Skin of body (tissue), 2 donors: Measurements from ENCODE around the gene RBM26. TPM values are rescaled to one million over a fixed set of nuclear protein-coding genes. Genes with fewer than 3 reads are reported as not detected.
A peak's percentile ranks its signal among the peaks of the same experiment; 100 is the strongest.

Experiments used
- DNase-seq: peaks from one replicate; lab custom pipeline; 2025; lab: John Stamatoyannopoulos, UW
- total RNA-seq: library from RNA; depleted of rRNA; stranded (reverse); fragments of >200 nt; gene quantifications from one replicate; pipeline ENCODE4 v1.2.3, GENCODE V29; 2014

Gene RBM26, protein sequence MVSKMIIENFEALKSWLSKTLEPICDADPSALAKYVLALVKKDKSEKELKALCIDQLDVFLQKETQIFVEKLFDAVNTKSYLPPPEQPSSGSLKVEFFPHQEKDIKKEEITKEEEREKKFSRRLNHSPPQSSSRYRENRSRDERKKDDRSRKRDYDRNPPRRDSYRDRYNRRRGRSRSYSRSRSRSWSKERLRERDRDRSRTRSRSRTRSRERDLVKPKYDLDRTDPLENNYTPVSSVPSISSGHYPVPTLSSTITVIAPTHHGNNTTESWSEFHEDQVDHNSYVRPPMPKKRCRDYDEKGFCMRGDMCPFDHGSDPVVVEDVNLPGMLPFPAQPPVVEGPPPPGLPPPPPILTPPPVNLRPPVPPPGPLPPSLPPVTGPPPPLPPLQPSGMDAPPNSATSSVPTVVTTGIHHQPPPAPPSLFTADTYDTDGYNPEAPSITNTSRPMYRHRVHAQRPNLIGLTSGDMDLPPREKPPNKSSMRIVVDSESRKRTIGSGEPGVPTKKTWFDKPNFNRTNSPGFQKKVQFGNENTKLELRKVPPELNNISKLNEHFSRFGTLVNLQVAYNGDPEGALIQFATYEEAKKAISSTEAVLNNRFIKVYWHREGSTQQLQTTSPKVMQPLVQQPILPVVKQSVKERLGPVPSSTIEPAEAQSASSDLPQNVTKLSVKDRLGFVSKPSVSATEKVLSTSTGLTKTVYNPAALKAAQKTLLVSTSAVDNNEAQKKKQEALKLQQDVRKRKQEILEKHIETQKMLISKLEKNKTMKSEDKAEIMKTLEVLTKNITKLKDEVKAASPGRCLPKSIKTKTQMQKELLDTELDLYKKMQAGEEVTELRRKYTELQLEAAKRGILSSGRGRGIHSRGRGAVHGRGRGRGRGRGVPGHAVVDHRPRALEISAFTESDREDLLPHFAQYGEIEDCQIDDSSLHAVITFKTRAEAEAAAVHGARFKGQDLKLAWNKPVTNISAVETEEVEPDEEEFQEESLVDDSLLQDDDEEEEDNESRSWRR
- total RNA-seq, result 47.2 TPM

DNA sequence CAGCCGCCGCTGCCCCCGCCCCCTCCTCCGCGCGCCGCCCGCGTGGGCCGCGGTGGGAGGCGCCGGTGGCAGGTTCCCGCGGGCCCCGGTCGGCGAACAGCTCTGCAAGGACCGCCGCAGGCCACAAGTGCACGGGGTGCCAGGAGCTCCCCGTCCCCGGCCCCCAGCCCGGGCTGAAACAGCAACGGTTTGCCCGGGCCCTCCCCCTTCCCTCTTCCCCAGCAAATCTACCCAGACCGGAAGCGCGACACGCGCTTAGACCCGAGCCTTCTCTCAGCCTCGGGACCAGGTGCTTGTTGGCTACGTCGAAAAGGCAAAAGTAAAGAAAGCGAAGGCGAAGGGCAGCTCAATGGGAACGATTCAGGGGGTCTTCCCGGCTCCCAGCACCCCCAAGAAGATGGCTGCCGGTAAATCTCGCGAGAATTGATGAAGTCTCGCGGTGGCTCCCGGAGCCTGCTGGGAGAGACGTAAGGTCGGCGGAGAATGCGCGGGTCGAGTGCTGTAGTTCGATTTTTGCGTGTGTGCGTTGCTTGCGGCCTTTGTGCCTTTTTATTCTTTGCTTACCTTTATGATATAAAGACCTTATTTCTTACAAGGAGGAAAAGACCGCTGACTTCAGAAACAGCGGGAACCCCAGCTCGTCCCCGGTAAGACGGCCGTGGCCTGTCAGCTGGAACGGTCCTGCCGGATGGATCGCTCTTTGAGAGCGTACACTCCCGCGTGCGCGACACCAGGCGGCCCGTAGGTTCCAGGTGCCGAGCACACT lies at the start of gene RBM26:
RBM26 (minus strand) TSS at position 425 of the 766 bp plus-strand sequence. CDS start 481 bp downstream, outside the sequence.
- DNase-seq, result peak; percentile 91

DNA sequence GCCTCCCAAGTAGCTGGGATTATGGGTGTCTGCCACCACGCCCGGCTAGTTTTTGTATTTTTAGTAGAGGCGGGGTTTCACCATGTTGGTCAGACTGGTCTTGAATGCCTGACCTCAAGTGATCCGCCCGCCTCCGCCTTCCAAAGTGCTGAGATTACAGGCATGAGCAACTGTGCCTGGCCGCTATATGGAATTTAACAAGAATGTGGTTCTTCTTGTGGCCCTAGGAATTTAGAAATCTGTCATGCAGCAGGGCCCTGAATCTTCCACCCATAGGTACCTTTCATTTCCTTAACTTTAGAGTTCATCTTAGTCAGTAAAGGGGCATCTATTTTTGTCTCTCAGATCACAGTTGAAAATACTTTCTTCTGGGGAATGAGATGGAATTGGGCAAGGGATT lies 49.3 kb upstream of the RBM26 start:
- DNase-seq, result no peak

DNA sequence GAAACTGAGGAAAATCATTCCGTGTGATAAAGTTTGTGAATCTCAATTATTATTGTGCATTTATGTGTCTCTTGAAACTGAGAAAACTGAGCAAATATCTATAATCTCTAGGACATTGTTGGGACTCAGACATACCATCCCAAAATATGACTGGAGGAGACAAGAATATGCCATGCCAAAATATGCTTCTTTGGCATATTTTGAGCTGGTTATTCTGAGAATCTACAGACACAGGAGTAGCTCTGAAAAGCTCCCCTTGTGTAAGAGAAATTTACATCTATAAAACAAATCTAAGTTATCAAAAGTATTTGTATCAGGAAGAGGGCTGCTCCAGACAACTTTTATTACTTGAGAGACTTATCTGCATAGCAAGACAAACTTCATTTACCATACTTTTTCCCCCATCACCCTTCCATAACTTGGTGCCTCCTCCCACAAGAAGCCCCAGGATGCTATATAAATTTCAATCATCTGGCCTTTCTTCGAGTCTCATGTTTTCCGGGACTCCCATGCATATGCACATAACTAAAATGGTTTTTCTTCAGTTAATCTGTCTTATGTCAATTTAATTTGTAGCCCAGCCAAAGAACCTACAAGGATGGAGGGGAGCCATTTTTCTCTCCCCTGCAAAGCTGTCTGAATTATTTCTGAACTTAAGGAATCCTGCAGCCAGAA lies 46.3 kb upstream of the RBM26 start:
- DNase-seq, result no peak

DNA sequence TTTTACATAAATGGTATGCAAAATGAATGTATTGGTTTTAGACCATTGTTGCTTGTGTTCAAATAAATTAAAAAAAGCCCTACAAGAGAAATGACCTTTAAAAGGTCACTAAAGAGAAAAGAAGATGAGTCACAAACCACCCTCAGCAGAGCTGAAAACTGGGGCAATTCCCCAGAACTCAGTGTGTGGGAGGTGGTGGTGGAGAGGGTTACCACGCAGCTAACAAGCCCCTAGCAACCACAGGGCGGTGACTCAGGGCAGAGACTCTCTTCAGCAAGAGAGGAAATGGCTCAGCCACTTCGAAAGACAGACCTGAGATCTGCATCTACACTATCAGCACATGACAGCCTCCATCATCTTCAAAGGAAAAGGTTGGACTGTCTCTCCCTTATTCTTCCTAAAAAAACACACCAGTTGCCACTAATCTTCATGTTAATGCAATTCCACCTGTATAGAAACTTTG lies 45.5 kb upstream of the RBM26 start:
- DNase-seq, result no peak

DNA sequence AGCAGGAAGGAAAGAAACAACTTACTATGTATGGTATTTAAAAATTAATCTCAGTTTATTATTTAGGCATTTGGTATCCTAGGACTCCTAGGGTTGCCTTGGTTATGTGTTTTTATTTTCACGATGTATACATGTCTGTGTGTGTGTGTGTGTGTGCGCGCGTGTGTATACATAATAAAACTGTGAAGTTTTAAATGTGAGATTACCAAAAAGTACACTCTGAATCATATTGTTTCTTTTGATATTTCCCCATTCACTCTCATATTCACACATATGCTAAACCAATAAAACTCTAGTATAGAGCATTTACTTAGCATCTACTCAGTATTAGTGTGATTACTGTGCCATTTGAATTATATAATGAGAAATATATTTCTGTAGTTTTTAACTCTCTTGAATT lies 44.1 kb upstream of the RBM26 start:
- no peak for DNase-seq

DNA sequence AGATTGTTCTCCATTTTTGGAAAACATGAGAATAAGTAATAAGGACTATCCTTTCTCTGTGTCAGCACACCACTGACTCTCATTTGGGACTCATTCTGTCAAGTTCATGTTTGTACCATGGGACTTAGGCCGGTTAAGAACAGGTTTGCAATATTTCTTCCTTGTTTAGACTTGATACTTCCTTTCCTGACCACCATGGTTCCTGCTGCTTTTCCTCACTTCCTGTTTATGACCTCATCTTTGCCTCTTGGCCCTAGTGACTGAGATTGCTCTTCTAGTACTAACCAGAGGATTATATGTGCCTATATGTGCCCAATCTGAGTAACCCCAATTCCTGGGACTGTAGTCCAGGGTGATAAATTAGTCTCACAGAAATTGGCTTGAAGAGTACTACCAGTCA lies 42.4 kb upstream of the RBM26 start:
- DNase-seq, result no peak

DNA sequence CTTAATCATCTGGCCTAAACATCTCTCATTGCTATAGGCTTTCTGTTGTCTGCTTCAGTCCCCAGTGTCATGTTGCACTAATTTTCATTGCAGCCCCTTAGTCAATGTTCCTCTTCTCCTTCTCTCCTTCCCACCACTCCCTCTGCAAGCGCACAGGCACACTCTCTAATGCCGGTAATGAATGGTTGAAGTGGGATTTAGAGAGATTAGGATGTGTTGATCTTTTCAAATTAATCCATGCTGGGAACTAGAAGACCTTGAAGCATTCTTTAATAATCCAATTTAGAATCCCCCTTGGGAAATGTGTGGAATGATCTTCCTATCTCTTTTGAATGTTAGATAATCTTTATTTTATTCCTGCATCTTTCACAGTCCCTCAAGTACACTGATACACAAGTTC lies 41.7 kb upstream of the RBM26 start:
- no peak for DNase-seq

DNA sequence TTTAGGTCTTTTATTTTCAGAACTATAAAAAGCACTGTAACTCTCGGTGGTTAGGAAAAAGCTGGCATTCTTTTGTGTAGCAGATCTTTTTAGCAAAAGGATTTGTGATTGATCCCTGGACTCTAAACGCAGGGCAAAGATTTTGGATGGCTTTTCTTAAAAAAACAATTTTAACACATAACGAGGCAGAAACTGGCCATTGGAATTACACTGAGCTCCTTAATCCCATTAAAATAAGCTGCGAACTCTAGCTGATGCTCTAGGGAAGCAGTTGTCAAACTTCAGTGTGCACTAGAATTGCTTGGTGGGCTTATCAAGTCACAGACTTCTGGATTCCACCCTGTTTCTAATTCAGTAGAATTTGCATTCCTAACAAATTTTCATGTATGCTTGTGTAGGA lies 41.1 kb upstream of the RBM26 start:
- DNase-seq, result no peak

DNA sequence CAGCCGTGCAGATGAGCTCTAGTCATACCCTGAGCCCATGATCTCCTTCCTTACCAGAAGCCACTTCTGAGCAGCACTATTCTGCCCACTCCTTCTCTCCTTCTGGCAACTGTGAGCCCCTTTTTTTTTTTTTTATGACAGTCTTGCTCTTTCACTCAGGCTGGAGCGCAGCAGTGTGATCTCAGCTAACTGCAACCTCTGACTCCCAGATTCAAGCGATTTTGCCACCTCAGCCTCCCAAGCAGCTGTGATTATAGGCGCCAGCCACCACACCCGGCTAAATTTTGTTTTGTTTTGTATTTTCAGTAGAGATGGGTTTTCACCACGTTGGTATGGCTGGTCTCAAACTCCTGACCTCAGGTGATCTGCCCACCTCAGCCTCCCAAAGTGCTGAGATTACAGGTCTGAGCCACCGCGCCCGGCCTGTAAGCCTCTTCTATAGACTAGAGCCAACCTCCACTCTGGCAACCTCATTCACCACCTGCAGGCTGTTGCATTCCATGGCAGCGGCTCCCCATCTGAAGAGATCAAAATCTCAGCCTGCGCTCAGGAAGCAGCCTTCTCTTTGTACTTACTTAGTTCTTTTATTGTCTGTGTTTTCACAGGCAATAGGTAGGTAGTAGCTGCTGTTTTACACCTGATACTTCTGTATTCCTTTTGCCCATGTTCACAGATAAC lies 40.1 kb upstream of the RBM26 start:
- no peak for DNase-seq

DNA sequence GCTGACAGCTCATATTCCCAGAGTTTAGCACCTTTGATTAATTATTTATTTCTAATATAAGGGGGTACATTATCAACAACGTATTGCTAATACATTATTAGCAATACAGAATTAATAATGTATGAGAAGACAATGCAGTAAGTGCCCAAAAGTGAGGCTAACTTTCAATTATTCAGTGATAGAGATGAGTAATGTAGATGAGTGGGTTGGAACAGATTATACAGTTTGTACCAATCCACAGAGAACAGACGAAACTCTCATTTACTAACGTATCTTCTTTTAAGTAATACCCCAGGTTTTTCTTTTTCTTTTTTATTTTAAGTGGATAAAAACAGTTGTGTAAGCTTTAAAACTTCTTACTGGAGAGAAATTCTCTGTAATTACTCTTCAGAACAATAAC lies 36.7 kb upstream of the RBM26 start:
- DNase-seq, result no peak

DNA sequence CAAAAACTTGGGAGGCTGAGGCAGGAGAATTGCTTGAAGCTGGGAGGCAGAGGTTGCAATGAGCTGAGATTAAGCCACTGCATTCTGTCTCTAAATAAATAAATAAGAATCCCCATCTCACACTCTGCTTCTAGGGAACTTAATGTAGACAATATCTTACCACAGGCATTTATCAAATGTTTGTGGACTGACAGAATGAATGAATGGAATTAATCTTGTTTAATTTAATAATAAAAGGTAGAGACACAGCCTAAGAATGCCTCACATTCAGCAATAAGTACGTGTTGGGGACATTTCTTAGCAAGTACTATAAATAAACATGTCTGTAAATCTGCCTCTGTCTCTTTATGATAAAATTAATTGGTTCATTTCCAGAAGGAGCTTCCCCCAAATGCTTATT lies 36.2 kb upstream of the RBM26 start:
- no peak for DNase-seq

DNA sequence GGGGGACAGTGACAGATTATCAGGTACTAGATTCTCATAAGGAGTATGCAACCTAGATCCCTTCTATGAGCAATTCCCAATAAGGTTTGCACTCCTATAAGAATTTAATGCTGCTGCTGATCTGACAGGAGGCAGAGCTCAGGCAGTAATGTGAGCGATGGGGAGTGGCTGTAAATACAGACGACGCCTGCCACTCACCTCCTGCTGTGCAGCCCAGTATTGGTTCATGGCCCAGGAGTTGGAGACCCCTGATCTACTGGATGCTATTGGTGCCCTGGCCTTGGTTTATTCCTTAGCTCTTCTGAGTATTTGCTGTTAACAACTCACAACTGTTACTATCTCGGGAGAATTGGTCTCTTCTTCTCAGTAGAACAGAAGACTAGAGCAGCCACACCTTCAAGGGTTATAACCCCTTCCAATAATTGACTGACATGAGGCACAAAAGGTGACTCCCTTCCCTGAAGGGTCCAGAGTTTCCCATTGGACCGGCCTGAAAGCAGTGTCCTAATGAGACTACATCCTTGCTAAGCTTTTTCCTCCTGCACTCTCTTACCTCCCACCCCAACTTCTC lies 35.0 kb upstream of the RBM26 start:
- no peak for DNase-seq

DNA sequence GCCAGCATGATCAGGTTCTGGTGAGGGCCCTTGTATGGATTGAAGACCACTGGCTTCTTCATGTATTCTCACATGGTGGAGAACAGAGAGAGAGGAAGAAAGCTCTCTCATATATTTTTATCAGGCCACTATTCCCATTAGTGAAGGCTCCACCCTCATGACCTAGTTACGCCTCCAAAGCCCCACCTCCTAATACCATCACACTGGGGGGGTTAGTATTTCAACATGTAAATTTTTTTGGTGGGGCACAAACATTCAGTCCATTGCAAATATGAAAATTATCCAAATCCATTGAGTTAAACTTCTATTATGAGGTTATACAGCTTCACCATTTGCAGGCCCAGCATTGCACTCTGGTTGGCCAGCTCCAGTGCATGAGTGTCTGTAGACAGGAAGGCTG lies 33.2 kb upstream of the RBM26 start:
- no peak for DNase-seq

DNA sequence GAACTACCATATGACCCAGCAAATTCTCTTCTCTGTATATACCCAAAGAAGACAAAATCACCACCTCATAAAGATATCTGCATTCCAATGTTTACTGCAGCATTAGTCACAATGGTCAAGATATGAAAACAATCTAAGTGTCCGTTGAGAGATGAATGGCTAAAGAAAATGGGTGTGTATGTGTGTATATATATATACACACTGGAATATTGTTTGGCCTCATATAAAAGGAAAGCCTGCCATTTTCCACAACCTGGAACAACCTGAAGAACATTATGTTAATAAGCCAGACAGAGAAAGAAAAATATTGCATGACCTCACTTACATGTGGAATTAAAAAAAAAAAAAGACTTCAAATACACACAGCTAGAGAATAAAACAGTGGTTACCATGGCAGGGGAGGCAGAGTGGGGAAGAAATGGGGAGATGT lies 29.5 kb upstream of the RBM26 start:
- no peak for DNase-seq

DNA sequence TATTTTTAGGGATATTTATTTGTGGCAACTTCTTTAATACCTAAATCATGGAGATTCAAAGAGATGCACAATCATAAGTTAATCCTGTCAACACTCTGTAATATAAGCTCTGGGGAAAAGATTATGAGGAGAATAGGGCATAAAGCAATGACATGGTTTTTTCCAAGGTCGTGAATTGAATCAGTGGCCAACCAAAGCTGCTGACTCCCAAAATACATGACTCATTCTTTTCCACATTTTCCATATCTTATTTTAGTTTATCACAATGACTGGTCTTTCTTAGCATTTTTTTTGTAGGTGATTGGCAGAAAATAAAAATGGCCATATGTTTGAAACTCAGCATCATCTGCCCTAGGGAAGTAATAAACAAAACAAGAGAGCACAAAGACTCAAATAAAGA lies 28.5 kb upstream of the RBM26 start:
- DNase-seq, result peak; percentile 33

DNA sequence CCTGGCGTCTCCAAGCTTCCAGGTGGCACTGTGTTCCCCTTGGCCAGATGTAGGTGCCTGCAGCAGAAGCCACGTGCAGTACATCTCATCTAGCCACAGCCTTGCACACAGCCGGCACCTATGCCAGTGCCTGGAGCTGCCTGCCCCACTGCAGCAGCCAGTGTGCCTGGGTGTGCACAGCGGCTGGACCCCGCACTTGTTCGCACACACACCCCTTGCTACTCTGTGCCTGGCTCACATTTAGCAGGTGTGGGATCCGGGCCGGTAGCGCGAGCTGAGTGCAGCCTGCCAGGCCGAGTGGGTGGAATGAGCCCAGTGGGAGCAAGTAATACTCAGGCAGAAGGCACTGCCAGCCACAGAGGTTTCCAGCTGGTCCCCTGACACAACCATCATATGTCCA lies 26.9 kb upstream of the RBM26 start:
- no peak for DNase-seq

DNA sequence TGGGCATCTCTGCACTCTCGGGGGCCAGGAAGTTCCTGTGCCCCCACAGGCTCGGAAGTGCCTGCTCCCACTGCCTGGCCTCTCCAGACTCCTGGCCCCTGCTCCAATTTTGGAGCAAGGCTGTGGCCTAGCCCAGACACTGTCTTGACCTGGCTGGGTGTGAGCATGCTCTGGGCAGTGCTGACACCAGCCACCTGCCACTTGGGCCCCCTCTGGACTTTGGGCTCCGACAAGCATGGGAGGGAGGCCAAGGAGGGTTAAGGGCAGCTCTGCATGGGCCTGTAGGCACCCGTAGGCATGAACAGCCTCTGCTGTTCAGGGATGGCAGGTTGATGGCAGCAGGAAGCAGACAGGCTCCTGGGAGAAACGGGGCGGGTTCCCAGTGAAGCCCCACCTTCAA lies 26.0 kb upstream of the RBM26 start:
- no peak for DNase-seq

DNA sequence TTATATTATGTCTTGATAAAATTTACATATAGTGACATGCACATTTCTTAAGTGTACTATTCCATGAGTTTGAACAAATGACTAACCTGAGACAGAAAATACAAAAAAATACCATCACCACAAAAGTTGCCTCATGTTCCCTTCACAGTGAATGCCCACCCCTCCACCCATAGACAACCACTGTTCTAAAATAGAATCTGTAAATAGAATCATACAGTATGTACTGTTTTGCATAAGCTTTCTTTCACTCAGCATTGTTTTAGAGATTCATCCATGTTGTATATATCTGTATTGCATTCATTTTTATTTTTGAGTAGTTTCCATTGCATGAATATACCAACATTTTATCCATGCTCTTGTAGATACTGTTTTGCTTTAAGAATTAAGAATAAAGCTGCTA lies 23.3 kb upstream of the RBM26 start:
- DNase-seq, result no peak

DNA sequence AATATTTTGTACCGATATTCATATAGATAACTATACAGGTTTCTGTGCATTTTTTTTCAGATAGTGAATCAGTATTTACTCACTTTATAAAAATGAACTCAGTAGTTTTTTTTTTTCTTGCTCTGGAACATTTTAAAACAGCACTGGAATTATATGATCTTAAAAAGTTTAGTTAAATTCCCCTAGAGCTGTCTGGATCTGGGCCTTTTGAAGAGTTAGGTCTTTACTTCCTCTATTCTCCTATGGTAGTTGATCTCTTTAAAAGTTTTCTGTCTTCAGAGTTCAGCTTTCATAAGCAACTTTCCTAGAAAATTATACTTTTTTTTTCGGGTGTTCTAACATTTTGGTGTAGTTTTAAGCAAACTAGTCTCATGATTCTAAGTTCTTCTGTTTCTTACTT lies 21.8 kb upstream of the RBM26 start:
- no peak for DNase-seq

DNA sequence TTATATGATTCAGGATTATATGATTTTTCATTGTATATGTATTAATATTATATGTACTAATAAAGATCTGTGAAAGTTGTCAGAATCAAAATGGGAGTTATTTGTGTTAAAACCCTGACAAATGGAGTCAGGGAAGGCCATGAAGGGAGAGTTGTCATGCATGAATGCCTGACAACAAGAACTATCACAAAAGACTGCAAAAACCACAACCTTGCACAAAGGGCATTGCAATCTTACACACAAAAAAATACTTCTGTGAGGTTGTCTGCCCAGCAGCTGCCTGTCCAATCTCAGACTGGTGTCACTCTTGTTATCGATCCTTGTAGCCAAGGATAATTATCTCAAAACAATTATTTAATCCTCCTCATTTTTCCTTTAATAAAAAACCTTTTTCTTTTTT lies 21.2 kb upstream of the RBM26 start:
- no peak for DNase-seq
